HCT116 (cell line): ENCODE results near the gene EXOC6B. TPM values are rescaled to one million over a fixed set of nuclear protein-coding genes. Genes with fewer than 3 reads are reported as not detected.

Experiments
- ATAC-seq: fragments of 200-7000 bp; cut with Tn5 transposase; 2 replicates; pipeline ENCODE4 v1.9.1; 2020; ENCODE audit warnings: mild to moderate bottlenecking, moderate library complexity
- BruUV-seq: library from RNA; stranded (reverse); fragments of 400-500 nt; replicated peaks from 2 replicates; lab custom pipeline; 2021; lab: Mats Ljungman, UMichigan
- CTCF ChIA-PET: fragments of 300-600 bp; sonication (Branson Sonifier 250); formaldehyde crosslinking; loops from one replicate; lab custom pipeline; 2021; ENCODE audit warnings: antibody characterized with exemption; lab: Charles Lee
- POLR2A ChIA-PET: fragments of 300-600, 350-600 bp; sonication (Branson Sonifier 250); formaldehyde crosslinking; loops from one replicate; lab custom pipeline; 2021; ENCODE audit warnings: antibody characterized with exemption; lab: Charles Lee
- RAD21 ChIA-PET, 2 experiments: fragments of 300-600 bp; sonication (Branson Sonifier 250); formaldehyde crosslinking; loops; one replicate each; lab custom pipeline; 2023; ENCODE audit warnings: low total read pairs in 2 of 2; ENCODE audit not compliant: uncharacterized antibody in 2 of 2, unreplicated experiment in 2 of 2, low non-redundant PET in 1 of 2; lab: Charles Lee
- DNase-seq: peaks from one replicate; pipeline ENCODE4 v3.0.0-alpha.2; 2010; ENCODE audit warnings: low read depth, low spot score
- H2AFZ ChIP-seq: fragments of 200-600 bp; shearing (Covaris generic), sonication (generic); 2 replicates; pipeline ENCODE4 v1.6.1; 2017; ENCODE audit warnings: low read depth, mixed run types, mixed read lengths, antibody characterized with exemption, low read length; ENCODE audit not compliant: poor library complexity, severe bottlenecking
- H3K27ac ChIP-seq: 2 replicates; pipeline ENCODE4 v1.5.1; 2012; ENCODE audit warnings: low read depth, low read length
- H3K27me3 ChIP-seq: fragments of 200-600 bp; sonication (generic); 2 replicates; pipeline ENCODE4 v1.6.1; 2016; ENCODE audit warnings: mixed run types, low read length, mixed read lengths; ENCODE audit not compliant: insufficient read depth
- H3K36me3 ChIP-seq, 2 experiments: fragments of 200-500 bp in 1 of 2; fragments of 200-600 bp in 1 of 2; sonication (Bioruptor generic) in 1 of 2; sonication (generic) in 1 of 2; 2 replicates each; pipeline versions ENCODE4 v1.5.1 to v1.6.1; 2014 to 2016; ENCODE audit warnings: low read length in 2 of 2, inconsistent platforms in 1 of 2, mixed read lengths in 1 of 2, mixed run types in 1 of 2; ENCODE audit not compliant: insufficient read depth in 2 of 2, control insufficient read depth in 1 of 2
- H3K4me1 ChIP-seq, 2 experiments: fragments of 200-600 bp in 1 of 2; sonication (generic) in 1 of 2; 2 replicates each; pipeline versions ENCODE4 v1.5.1 to v1.6.1; 2012 to 2017; ENCODE audit warnings: low read length in 2 of 2, inconsistent platforms in 1 of 2, mild to moderate bottlenecking in 1 of 2, mixed read lengths in 1 of 2, mixed run types in 1 of 2, moderate library complexity in 1 of 2; ENCODE audit not compliant: insufficient read depth in 2 of 2, control insufficient read depth in 1 of 2
- H3K4me2 ChIP-seq: fragments of 200-600 bp; sonication (generic); 2 replicates; pipeline ENCODE4 v1.6.1; 2017; ENCODE audit warnings: mixed run types, low read length, mixed read lengths
- H3K4me3 ChIP-seq, 2 experiments: fragments of 200-600 bp in 1 of 2; sonication (generic) in 1 of 2; replicated peaks in 1 of 2; 2 replicates each; pipeline ENCODE4 v1.5.1; 2011 to 2016; ENCODE audit warnings: low read length in 2 of 2, control low read depth in 1 of 2, low read depth in 1 of 2, mild to moderate bottlenecking in 1 of 2, mixed read lengths in 1 of 2, mixed run types in 1 of 2
- H3K79me2 ChIP-seq: fragments of 200-600 bp; sonication (generic); 2 replicates; pipeline ENCODE4 v1.6.1; 2017; ENCODE audit warnings: mild to moderate bottlenecking, mixed run types, low read length, moderate library complexity, mixed read lengths; ENCODE audit not compliant: insufficient read depth
- H3K9ac ChIP-seq: fragments of 200-600 bp; sonication (generic); 2 replicates; pipeline ENCODE4 v1.6.1; 2016; ENCODE audit warnings: low read length, mixed read lengths
- H3K9me2 ChIP-seq: fragments of 200-600 bp; sonication (generic), shearing (Covaris generic); 2 replicates; pipeline ENCODE4 v1.6.1; 2017; ENCODE audit warnings: mixed run types, mild to moderate bottlenecking, moderate library complexity; ENCODE audit not compliant: insufficient read depth
- H3K9me3 ChIP-seq, 2 experiments: fragments of 200-500 bp in 1 of 2; fragments of 200-600 bp in 1 of 2; sonication (Bioruptor generic) in 1 of 2; sonication (generic) in 1 of 2; 2 replicates each; pipeline ENCODE4 v1.6.1; 2014 to 2017; ENCODE audit warnings: low read length in 2 of 2, mixed read lengths in 2 of 2, inconsistent platforms in 1 of 2, low read depth in 1 of 2, mild to moderate bottlenecking in 1 of 2, mixed run types in 1 of 2, moderate library complexity in 1 of 2; ENCODE audit not compliant: control insufficient read depth in 1 of 2, insufficient read depth in 1 of 2
- H4K20me1 ChIP-seq: fragments of 200-600 bp; sonication (generic), shearing (Covaris generic); 2 replicates; pipeline ENCODE4 v1.6.1; 2017; ENCODE audit warnings: mixed run types, mild to moderate bottlenecking, moderate library complexity; ENCODE audit not compliant: insufficient read depth
- CBX3 ChIP-seq: IDR thresholded peaks from 2 replicates; pipeline ENCODE4 v1.6.1; 2012; ENCODE audit warnings: low read depth
- CEBPB ChIP-seq: IDR thresholded peaks from 2 replicates; pipeline ENCODE4 v1.6.1; 2012; ENCODE audit warnings: low read depth
- EGR1 ChIP-seq: IDR thresholded peaks from 2 replicates; pipeline ENCODE4 v1.6.1; 2012; ENCODE audit warnings: low read depth
- ELF1 ChIP-seq: IDR thresholded peaks from 2 replicates; pipeline ENCODE4 v1.6.1; 2012; ENCODE audit warnings: low read depth, borderline replicate concordance
- FOSL1 ChIP-seq: IDR thresholded peaks from 2 replicates; pipeline ENCODE4 v1.6.1; 2012; ENCODE audit warnings: low read depth
- POLR2A ChIP-seq: IDR thresholded peaks from 2 replicates; pipeline ENCODE4 v1.7.0; 2011; ENCODE audit warnings: borderline replicate concordance; ENCODE audit not compliant: insufficient read depth, insufficient read length; ENCODE audit errors: extremely low read depth
- RAD21 ChIP-seq: IDR thresholded peaks from 2 replicates; pipeline ENCODE4 v1.6.1; 2012; ENCODE audit warnings: low read depth, mild to moderate bottlenecking
- SP1 ChIP-seq: IDR thresholded peaks from 2 replicates; pipeline ENCODE4 v1.6.1; 2012; ENCODE audit warnings: low read depth
- TCF7L2 ChIP-seq: IDR thresholded peaks from 2 replicates; pipeline ENCODE4 v1.7.0; 2011; ENCODE audit warnings: borderline replicate concordance, inconsistent platforms; ENCODE audit not compliant: insufficient read depth, insufficient read length; ENCODE audit errors: extremely low read depth
- YY1 ChIP-seq: IDR thresholded peaks from 2 replicates; pipeline ENCODE4 v1.6.1; 2011; ENCODE audit warnings: low read length, low read depth, moderate library complexity, mild to moderate bottlenecking; ENCODE audit not compliant: insufficient replicate concordance; ENCODE audit errors: extremely low read depth
- ZFX ChIP-seq: fragments of 450-650 bp; IDR thresholded peaks from 2 replicates; pipeline ENCODE4 v1.6.1; 2017
- ZNF274 ChIP-seq: fragments of 200-500 bp; sonication (Bioruptor generic); IDR thresholded peaks from 2 replicates; pipeline ENCODE4 v1.6.1; 2014; ENCODE audit warnings: mild to moderate bottlenecking, low read depth, low read length, inconsistent platforms
- intact Hi-C: fragments of 100-400 bp; cut with micrococcal nuclease; formaldehyde crosslinking; loops from 2 replicates; pipeline ENCODE4 v1.10.0; 2022
- total RNA-seq: library from RNA; stranded (reverse); gene quantifications from one replicate; pipeline ENCODE4 v1.2.1, GENCODE V29; 2021; ENCODE audit not compliant: unreplicated experiment
- TF ChIP-seq, protein P1 (sequence below), 3 experiments: fragments of 200-600 bp in 1 of 3; sonication (generic) in 1 of 3; IDR thresholded peaks in 2 of 3; conservative IDR thresholded peaks in 1 of 3; 2 replicates each; pipeline ENCODE4 v1.5.1; 2012 to 2017; ENCODE audit warnings: low read depth in 2 of 3, low read length in 2 of 3, antibody characterized with exemption in 1 of 3, borderline replicate concordance in 1 of 3, control low read depth in 1 of 3, mild to moderate bottlenecking in 1 of 3, mixed read lengths in 1 of 3, mixed run types in 1 of 3, moderate library complexity in 1 of 3; ENCODE audit not compliant: insufficient read depth in 1 of 3
- TF ChIP-seq, protein P2 (sequence below): IDR thresholded peaks from 2 replicates; pipeline ENCODE4 v1.6.1; 2012

EXOC6B gene
- total RNA-seq, 1 experiment from 2014 or later = 25.4 TPM

DNA sequence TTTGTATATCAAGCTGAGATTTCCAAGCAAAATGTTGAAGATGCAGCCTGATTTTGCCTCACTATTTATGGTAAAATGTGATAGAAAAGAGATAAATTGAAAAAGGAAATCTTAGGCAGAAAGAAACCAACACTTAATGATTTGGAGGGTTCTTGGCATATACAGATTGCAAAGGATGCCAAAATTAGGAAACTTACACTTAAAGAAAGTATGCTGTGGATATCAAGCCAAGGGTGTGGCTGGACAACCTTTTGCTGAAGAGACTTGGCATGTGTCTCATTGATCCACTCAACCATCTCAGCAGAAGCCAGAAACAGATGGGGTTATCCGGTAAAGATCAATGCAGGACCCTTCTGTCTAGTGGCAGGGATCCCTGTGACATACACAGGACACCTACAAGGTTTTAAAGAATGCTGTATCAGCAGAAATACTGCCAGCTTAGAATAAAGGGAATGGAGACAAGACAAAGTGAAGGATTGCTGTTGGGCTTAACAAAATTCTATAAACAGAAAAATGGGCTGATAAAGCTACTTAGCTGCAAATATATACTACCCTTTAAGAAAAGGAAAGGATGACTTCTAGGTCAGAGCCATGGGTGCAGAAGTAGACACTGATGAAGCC, 570.9 kb downstream of the EXOC6B start:
- no TSS peak for BruUV-seq
- intact Hi-C loops = no loop called here
- H3K27ac ChIP-seq = no peak overlapping the region
- ChIA-PET CTCF (no interaction called here), RAD21 (no interaction called here), POLR2A (no interaction called here)
- no peaks in the 10 kb centered on the region for H3K27me3 ChIP-seq
- H2AFZ ChIP-seq = no peak overlapping the region
- ATAC-seq (no peak), DNase-seq (no peak)
- H3K4me3 ChIP-seq = no peak overlapping the region
- H3K9me3 ChIP-seq = no peaks in the 10 kb centered on the region
- no peak overlapping the region for H3K9ac ChIP-seq
- no peaks in the 10 kb centered on the region for H3K79me2 ChIP-seq
- no peak overlapping the region for H3K4me2 ChIP-seq
- H3K36me3 ChIP-seq = no peaks in the 10 kb centered on the region
- H4K20me1 ChIP-seq = no peaks in the 10 kb centered on the region
- no peaks in the 10 kb centered on the region for H3K9me2 ChIP-seq
- TF ChIP-seq CBX3 (no peak), FOSL1 (no peak), SP1 (no peak), YY1 (no peak), POLR2A (no peak), TCF7L2 (no peak), ELF1 (no peak), EGR1 (no peak), ZNF274 (no peak), CEBPB (no peak), RAD21 (no peak), ZFX (no peak)
- TF ChIP-seq, protein P1, sequence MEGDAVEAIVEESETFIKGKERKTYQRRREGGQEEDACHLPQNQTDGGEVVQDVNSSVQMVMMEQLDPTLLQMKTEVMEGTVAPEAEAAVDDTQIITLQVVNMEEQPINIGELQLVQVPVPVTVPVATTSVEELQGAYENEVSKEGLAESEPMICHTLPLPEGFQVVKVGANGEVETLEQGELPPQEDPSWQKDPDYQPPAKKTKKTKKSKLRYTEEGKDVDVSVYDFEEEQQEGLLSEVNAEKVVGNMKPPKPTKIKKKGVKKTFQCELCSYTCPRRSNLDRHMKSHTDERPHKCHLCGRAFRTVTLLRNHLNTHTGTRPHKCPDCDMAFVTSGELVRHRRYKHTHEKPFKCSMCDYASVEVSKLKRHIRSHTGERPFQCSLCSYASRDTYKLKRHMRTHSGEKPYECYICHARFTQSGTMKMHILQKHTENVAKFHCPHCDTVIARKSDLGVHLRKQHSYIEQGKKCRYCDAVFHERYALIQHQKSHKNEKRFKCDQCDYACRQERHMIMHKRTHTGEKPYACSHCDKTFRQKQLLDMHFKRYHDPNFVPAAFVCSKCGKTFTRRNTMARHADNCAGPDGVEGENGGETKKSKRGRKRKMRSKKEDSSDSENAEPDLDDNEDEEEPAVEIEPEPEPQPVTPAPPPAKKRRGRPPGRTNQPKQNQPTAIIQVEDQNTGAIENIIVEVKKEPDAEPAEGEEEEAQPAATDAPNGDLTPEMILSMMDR (IDR thresholded peaks at IDR 0.05 in 2 of 3, conservative IDR thresholded peaks at IDR 0.05 in 1 of 3; ENCODE audit: borderline replicate concordance in 1 of 3, insufficient read depth in 1 of 3, low read depth in 2 of 3, low read length in 2 of 3) = no peak
- TF ChIP-seq, protein P2, sequence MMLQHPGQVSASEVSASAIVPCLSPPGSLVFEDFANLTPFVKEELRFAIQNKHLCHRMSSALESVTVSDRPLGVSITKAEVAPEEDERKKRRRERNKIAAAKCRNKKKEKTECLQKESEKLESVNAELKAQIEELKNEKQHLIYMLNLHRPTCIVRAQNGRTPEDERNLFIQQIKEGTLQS = no peak
- no peaks in the 10 kb centered on the region for H3K4me1 ChIP-seq
